DND-41 (cell line): ENCODE measurements around the gene LMF1.

Experiments used
- ATAC-seq: fragments of 200-7000 bp; cut with Tn5 transposase; 3 replicates; pipeline ENCODE4 v1.9.1; 2021; ENCODE audit warnings: low read depth; ENCODE audit not compliant: insufficient read depth
- DNase-seq: peaks from one replicate; pipeline ENCODE4 v3.0.0-alpha.2; 2020
- H2AFZ ChIP-seq: 2 replicates; pipeline ENCODE4 v1.6.0; 2012; ENCODE audit warnings: low read depth, low read length
- H3K27ac ChIP-seq: 2 replicates; pipeline ENCODE4 v1.5.1; 2012; ENCODE audit warnings: low read length, inconsistent platforms
- H3K27me3 ChIP-seq: fragments of 200-600 bp; sonication (generic); 2 replicates; pipeline ENCODE4 v1.6.0; 2012; ENCODE audit warnings: low read length, mild to moderate bottlenecking, inconsistent platforms; ENCODE audit not compliant: insufficient read depth, poor library complexity
- H3K36me3 ChIP-seq: 2 replicates; pipeline ENCODE4 v1.5.1; 2012; ENCODE audit warnings: low read length, inconsistent platforms; ENCODE audit not compliant: insufficient read depth
- H3K4me1 ChIP-seq: 2 replicates; pipeline ENCODE4 v1.5.1; 2012; ENCODE audit warnings: mild to moderate bottlenecking, low read length; ENCODE audit not compliant: insufficient read depth
- H3K4me2 ChIP-seq: 2 replicates; pipeline ENCODE4 v1.6.0; 2012; ENCODE audit warnings: mild to moderate bottlenecking, moderate library complexity, low read length, inconsistent platforms; ENCODE audit not compliant: insufficient read depth
- H3K4me3 ChIP-seq, 2 experiments: fragments of 200-600 bp in 1 of 2; shearing (Covaris generic) in 1 of 2; 2 replicates each; pipeline ENCODE4 v1.5.1; 2012 to 2016; ENCODE audit warnings: inconsistent platforms in 2 of 2, low read length in 2 of 2, mild to moderate bottlenecking in 2 of 2, low read depth in 1 of 2, moderate library complexity in 1 of 2
- H3K79me2 ChIP-seq: 2 replicates; pipeline ENCODE4 v1.6.0; 2012; ENCODE audit warnings: low read length, inconsistent platforms; ENCODE audit not compliant: insufficient read depth
- H3K9ac ChIP-seq: 2 replicates; pipeline ENCODE4 v1.6.0; 2012; ENCODE audit warnings: low read depth, mild to moderate bottlenecking, inconsistent platforms, low read length, moderate library complexity
- H3K9me3 ChIP-seq: 2 replicates; pipeline ENCODE4 v1.5.1; 2012; ENCODE audit warnings: low read length, moderate library complexity, mild to moderate bottlenecking, inconsistent platforms; ENCODE audit not compliant: insufficient read depth, severe bottlenecking
- H4K20me1 ChIP-seq: 2 replicates; pipeline ENCODE4 v1.6.0; 2012; ENCODE audit warnings: low read length; ENCODE audit not compliant: insufficient read depth
- CTCF ChIP-seq: IDR thresholded peaks from 2 replicates; pipeline ENCODE4 v1.5.1; 2012; ENCODE audit warnings: borderline replicate concordance, low read length, moderate library complexity, mild to moderate bottlenecking; ENCODE audit not compliant: poor library complexity, severe bottlenecking; ENCODE audit errors: extremely low read depth
- EZH2 ChIP-seq: IDR thresholded peaks from 3 replicates; pipeline ENCODE4 v1.6.1; 2012; ENCODE audit warnings: borderline replicate concordance, low read depth, mild to moderate bottlenecking, moderate library complexity, low read length, inconsistent platforms; ENCODE audit not compliant: severe bottlenecking

LMF1 gene

DNA sequence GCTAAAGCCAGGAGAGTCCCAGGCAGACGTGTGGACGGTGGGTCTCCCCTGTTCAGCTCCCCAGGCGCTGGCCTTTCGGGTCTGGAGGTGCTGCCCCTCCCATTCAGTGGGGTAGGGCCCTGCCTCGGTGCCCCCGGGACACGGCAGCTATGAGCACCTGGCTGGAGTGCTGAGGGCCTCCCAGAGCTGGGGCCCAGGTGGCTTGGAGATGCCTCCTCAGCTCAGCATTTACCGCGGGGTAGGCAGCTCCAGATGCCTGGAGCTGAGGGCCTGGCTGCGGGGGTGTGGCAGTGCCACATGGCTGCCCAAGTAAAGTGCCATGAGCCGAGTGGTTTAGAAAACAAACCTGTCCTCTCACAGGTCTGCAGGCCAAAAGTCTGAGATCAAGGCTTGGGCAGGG, 30.3 kb upstream of the LMF1 start:
- no peak for ATAC-seq
- Histone ChIP-seq H3K9ac (no peak overlapping the region), H3K36me3 (no peaks in the 10 kb centered on the region), H3K79me2 (no peaks in the 10 kb centered on the region), H3K27ac (no peak overlapping the region), H3K4me2 (no peak overlapping the region), H4K20me1 (peaks cover 3% of the 10 kb centered on the region; the same call in 1 of the 2 replicates), H3K9me3 (no peaks in the 10 kb centered on the region), H3K27me3 (no peaks in the 10 kb centered on the region), H3K4me3 (no peak overlapping the region), H3K4me1 (no peaks in the 10 kb centered on the region), H2AFZ (no peak overlapping the region)
- TF ChIP-seq CTCF (no peak), EZH2 (no peak)
- DNase-seq, result no peak

GRCh38 chr16:1000608-1001007, 29.8 kb upstream of the LMF1 start:
- no peak for ATAC-seq
- H3K27ac ChIP-seq, result no peak overlapping the region
- H4K20me1 ChIP-seq, result peaks cover 3% of the 10 kb centered on the region; the same call in 1 of the 2 replicates
- DNase-seq, result no peak
- no peak overlapping the region for H3K4me3 ChIP-seq
- no peak overlapping the region for H3K4me2 ChIP-seq
- no peak overlapping the region for H2AFZ ChIP-seq
- H3K9ac ChIP-seq, result no peak overlapping the region
- H3K4me1 ChIP-seq, result no peaks in the 10 kb centered on the region
- no peaks in the 10 kb centered on the region for H3K79me2 ChIP-seq
- H3K27me3 ChIP-seq, result no peaks in the 10 kb centered on the region
- no peaks in the 10 kb centered on the region for H3K36me3 ChIP-seq
- H3K9me3 ChIP-seq, result no peaks in the 10 kb centered on the region
- TF ChIP-seq CTCF, result no peak
- no peak for TF ChIP-seq EZH2

DNA sequence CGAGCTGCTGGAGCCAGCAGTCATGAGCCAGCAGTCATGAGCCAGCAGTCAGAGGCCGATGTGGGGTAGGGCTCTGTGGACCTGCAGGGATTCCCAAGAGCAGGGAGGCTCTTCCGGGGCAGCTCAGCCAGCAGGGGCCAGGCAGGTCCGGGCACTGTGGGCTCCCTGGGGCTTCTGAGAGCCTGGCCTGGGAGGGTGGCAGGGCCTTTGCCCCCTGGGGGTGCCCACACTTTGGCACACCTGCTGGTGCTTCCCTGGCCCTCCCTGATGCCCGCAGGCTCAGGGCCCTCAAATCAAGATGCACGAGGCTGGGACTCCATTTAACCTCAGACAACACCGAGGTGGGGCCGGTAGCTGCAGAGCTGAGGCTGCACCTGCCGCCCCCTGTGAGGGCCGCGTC, 28.9 kb upstream of the LMF1 start:
- H4K20me1 ChIP-seq, result 0 out of 2 replicates have a peak, but pooled peaks cover 3% of the 10 kb centered on the region
- ATAC-seq, result no peak

More for the DNA sequence above, 28.9 kb upstream of the LMF1 start:
- Histone ChIP-seq H3K4me2 (no peak overlapping the region), H3K9ac (no peak overlapping the region), H3K27me3 (no peaks in the 10 kb centered on the region), H3K36me3 (no peaks in the 10 kb centered on the region), H2AFZ (no peak overlapping the region), H3K4me3 (no peak overlapping the region), H3K9me3 (peaks cover 9% of the 10 kb centered on the region), H3K79me2 (no peaks in the 10 kb centered on the region), H3K27ac (no peak overlapping the region), H3K4me1 (no peaks in the 10 kb centered on the region)
- no peak for DNase-seq
- no peak for TF ChIP-seq CTCF
- TF ChIP-seq EZH2, result no peak
